Endodermal cell (in vitro differentiated cells): ENCODE measurements around the gene SUPT5H. TPM values are rescaled to one million over a fixed set of nuclear protein-coding genes. Genes with fewer than 3 reads are reported as not detected.

ENCODE experiments used
- DNase-seq: peaks from one replicate; pipeline ENCODE4 v3.0.0-alpha.2; 2017
- H3K27ac ChIP-seq: 2 replicates; pipeline ENCODE4 v1.5.1; 2013; ENCODE audit warnings: mild to moderate bottlenecking, low read depth, low read length, moderate library complexity
- H3K27me3 ChIP-seq: 2 replicates; pipeline ENCODE4 v1.6.1; 2013; ENCODE audit warnings: mild to moderate bottlenecking, low read length, moderate library complexity; ENCODE audit not compliant: insufficient read depth, control insufficient read depth, poor library complexity, severe bottlenecking
- H3K36me3 ChIP-seq: 2 replicates; pipeline ENCODE4 v1.7.0; 2013; ENCODE audit warnings: mild to moderate bottlenecking, low read length, moderate library complexity; ENCODE audit not compliant: control insufficient read depth, insufficient read depth
- H3K4me1 ChIP-seq: one replicate; pipeline ENCODE4 v1.7.0; 2013; ENCODE audit warnings: low read length; ENCODE audit not compliant: control insufficient read depth, insufficient read depth
- H3K4me3 ChIP-seq: 2 replicates; pipeline ENCODE4 v1.5.1; 2013; ENCODE audit warnings: mild to moderate bottlenecking, low read length, moderate library complexity
- H3K9ac ChIP-seq: 2 replicates; pipeline ENCODE4 v1.6.1; 2013; ENCODE audit warnings: mild to moderate bottlenecking, low read length, moderate library complexity; ENCODE audit not compliant: poor library complexity, severe bottlenecking; ENCODE audit errors: extremely low read depth
- H3K9me3 ChIP-seq: 2 replicates; pipeline ENCODE4 v1.6.1; 2013; ENCODE audit warnings: mild to moderate bottlenecking, low read length, moderate library complexity; ENCODE audit not compliant: control insufficient read depth
- H3K27ac Mint-ChIP-seq: 2 replicates; pipeline ENCODE4 v1.8.0; 2020; ENCODE audit warnings: mixed read lengths
- H3K27me3 Mint-ChIP-seq: 2 replicates; pipeline ENCODE4 v1.8.0; 2021; ENCODE audit warnings: mild to moderate bottlenecking, mixed read lengths; ENCODE audit not compliant: insufficient read depth
- H3K36me3 Mint-ChIP-seq: 2 replicates; pipeline ENCODE4 v1.8.0; 2020; ENCODE audit warnings: low read depth, mixed read lengths
- H3K4me1 Mint-ChIP-seq: 2 replicates; pipeline ENCODE4 v1.8.0; 2020; ENCODE audit warnings: mixed read lengths
- H3K4me3 Mint-ChIP-seq: 2 replicates; pipeline ENCODE4 v1.8.0; 2020; ENCODE audit warnings: mild to moderate bottlenecking, moderate library complexity, mixed read lengths
- H3K9me3 Mint-ChIP-seq: 2 replicates; pipeline ENCODE4 v1.8.0; 2020; ENCODE audit warnings: mild to moderate bottlenecking, mixed read lengths
- WGBS, 2 experiments: methylation state at CpG; one replicate each; pipeline versions ENCODE4 v1.1.5 to v1.1.7; 2013; ENCODE audit warnings: missing lambda C conversion rate in 2 of 2, mixed read lengths in 1 of 2; ENCODE audit not compliant: insufficient coverage in 1 of 2, insufficient read length in 1 of 2; 5-methylcytosine and 5-hydroxymethylcytosine counted together
- total RNA-seq, 2 donors: library from RNA; stranded (reverse); fragmentation: NEBNext Ultra II Directional in 1 of 2; extraction: Animal tissue kit (Norgen Biotek cat#: 25700) in 1 of 2; gene quantifications; 2 replicates in 1 of 2; 3 replicates in 1 of 2; pipeline ENCODE4 v1.2.1, GENCODE V29; 2021
- TF ChIP-seq, protein P1 (sequence below): fragments of 200-600 bp; sonication (generic); conservative IDR thresholded peaks from 2 replicates; pipeline ENCODE4 v1.5.0; 2021; ENCODE audit warnings: antibody characterized with exemption, mild to moderate bottlenecking

SUPT5H gene
- total RNA-seq, 2 donors from 2014 or later: 130 to 139 TPM

- H3K9ac ChIP-seq: peak overlapping the region; percentile 90
- Mint-ChIP-seq H3K36me3 (peaks cover 21% of the 10 kb centered on the region), H3K9me3 (no peaks in the 10 kb centered on the region), H3K4me1 (peaks cover 41% of the 10 kb centered on the region), H3K27ac (peak overlapping the region; percentile 88), H3K27me3 (no peaks in the 10 kb centered on the region), H3K4me3 (peak overlapping the region; percentile 91)
- H3K4me3 ChIP-seq: peak overlapping the region; percentile 95
- TF ChIP-seq, protein P1, sequence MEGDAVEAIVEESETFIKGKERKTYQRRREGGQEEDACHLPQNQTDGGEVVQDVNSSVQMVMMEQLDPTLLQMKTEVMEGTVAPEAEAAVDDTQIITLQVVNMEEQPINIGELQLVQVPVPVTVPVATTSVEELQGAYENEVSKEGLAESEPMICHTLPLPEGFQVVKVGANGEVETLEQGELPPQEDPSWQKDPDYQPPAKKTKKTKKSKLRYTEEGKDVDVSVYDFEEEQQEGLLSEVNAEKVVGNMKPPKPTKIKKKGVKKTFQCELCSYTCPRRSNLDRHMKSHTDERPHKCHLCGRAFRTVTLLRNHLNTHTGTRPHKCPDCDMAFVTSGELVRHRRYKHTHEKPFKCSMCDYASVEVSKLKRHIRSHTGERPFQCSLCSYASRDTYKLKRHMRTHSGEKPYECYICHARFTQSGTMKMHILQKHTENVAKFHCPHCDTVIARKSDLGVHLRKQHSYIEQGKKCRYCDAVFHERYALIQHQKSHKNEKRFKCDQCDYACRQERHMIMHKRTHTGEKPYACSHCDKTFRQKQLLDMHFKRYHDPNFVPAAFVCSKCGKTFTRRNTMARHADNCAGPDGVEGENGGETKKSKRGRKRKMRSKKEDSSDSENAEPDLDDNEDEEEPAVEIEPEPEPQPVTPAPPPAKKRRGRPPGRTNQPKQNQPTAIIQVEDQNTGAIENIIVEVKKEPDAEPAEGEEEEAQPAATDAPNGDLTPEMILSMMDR: no peak
- peaks cover 9% of the 10 kb centered on the region for H3K4me1 ChIP-seq
- no peak for DNase-seq
- peaks cover 9% of the 10 kb centered on the region for H3K36me3 ChIP-seq
- H3K27me3 ChIP-seq: no peaks in the 10 kb centered on the region
- 1 to 4% methylated on average over 34 to 35 of the region's 35 CpGs for WGBS, 2 experiments
- no peaks in the 10 kb centered on the region for H3K9me3 ChIP-seq
- H3K27ac ChIP-seq: peak overlapping the region; percentile 39
Measured at GRCh38 chr19:39410017-39410830, 35.2 kb upstream of the SUPT5H start.

- Histone ChIP-seq H3K4me1 (peaks cover 9% of the 10 kb centered on the region), H3K36me3 (peaks cover 13% of the 10 kb centered on the region), H3K4me3 (peak overlapping the region; percentile 95), H3K9ac (peak overlapping the region; percentile 90), H3K9me3 (no peaks in the 10 kb centered on the region), H3K27ac (no peak overlapping the region), H3K27me3 (no peaks in the 10 kb centered on the region)
- DNase-seq: no peak
- TF ChIP-seq, protein P1: no peak
- Mint-ChIP-seq H3K27me3 (no peaks in the 10 kb centered on the region), H3K4me3 (peak overlapping the region; percentile 91), H3K4me1 (peaks cover 40% of the 10 kb centered on the region), H3K36me3 (peaks cover 26% of the 10 kb centered on the region), H3K9me3 (no peaks in the 10 kb centered on the region), H3K27ac (peak overlapping the region; percentile 88)
- WGBS, 2 experiments: 80% methylated on average over 1 of the region's 1 CpG; no CpG with 5 or more reads in 1 of the 2 experiments
Measured at GRCh38 chr19:39410831-39411080, 34.6 kb upstream of the SUPT5H start.

DNA sequence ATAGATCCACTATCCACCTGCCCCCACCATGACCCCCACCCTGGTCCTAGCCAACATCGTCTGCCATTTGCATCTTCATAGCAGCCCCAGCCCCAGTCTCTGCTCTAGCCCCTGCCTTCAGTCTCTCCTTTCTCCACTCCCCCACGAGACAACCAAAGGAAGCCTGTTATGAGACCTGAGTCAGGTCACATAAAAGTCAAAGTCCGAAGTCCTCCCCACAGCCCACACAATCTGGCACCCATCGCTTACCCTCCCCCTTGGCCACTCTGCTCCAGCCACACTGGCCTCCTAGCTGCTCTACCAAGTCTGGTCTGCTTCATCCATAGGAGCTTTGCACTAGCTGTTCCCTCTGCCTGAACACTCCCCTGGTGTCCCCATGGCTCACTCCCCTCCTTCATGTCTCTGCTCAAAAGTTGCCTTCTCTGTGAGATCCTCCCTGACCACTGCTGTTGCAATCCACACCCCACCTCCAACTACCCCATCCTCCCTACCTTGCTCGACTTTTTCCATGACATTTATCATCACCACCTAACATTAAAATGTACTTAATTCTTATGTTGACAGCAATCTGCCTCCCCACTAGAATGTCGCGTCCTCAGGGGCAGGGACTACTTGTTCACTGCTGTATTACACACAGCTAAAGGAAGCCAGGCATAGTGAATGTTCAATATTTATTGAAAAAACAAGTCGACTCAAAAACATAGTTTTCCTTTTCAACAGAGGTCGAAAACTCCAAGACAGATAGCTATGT is 34.1 kb upstream of the SUPT5H start:
- H3K4me1 Mint-ChIP-seq: peaks cover 38% of the 10 kb centered on the region
- peak overlapping the region; percentile 0 for H3K9ac ChIP-seq
- 42 to 47% methylated on average over 8 to 9 of the region's 9 CpGs for WGBS, 2 experiments

More for the DNA sequence above, 34.1 kb upstream of the SUPT5H start:
- H3K9me3 Mint-ChIP-seq: no peaks in the 10 kb centered on the region
- H3K27ac Mint-ChIP-seq: peak overlapping the region; percentile 88
- no peak overlapping the region for H3K27ac ChIP-seq
- H3K4me1 ChIP-seq: peaks cover 9% of the 10 kb centered on the region
- peak overlapping the region; percentile 85 for H3K4me3 ChIP-seq
- no peaks in the 10 kb centered on the region for H3K27me3 ChIP-seq
- peaks cover 26% of the 10 kb centered on the region for H3K36me3 Mint-ChIP-seq
- peaks cover 18% of the 10 kb centered on the region for H3K36me3 ChIP-seq
- H3K27me3 Mint-ChIP-seq: no peaks in the 10 kb centered on the region
- peak; percentile 70 for DNase-seq
- no peaks in the 10 kb centered on the region for H3K9me3 ChIP-seq
- TF ChIP-seq, protein P1: no peak
- peak overlapping the region; percentile 91 for H3K4me3 Mint-ChIP-seq
